OCI-M2 (cell line): ENCODE data around the gene KCNIP1.

Experiments used
- DNase-seq: peaks from one replicate; lab custom pipeline; 2025; ENCODE audit not compliant: unreplicated experiment; lab: John Stamatoyannopoulos, UW

The KCNIP1 gene

GRCh38 chr5:170701334-170701733, 197.5 kb downstream of the KCNIP1 start:
- no peak for DNase-seq

GRCh38 chr5:170704417-170705192, 200.8 kb downstream of the KCNIP1 start:
- no peak for DNase-seq

GRCh38 chr5:170709640-170710039, 205.8 kb downstream of the KCNIP1 start:
- DNase-seq: no peak

- DNase-seq: no peak
Observed at GRCh38 chr5:170711300-170711699, 207.5 kb downstream of the KCNIP1 start.

GRCh38 chr5:170715141-170715540, 211.3 kb downstream of the KCNIP1 start:
- no peak for DNase-seq

GRCh38 chr5:170716396-170716795, 212.6 kb downstream of the KCNIP1 start:
- no peak for DNase-seq

GRCh38 chr5:170719551-170719950, 215.7 kb downstream of the KCNIP1 start:
- no peak for DNase-seq

GRCh38 chr5:170720179-170720578, 216.4 kb downstream of the KCNIP1 start:
- no peak for DNase-seq

- no peak for DNase-seq
Observed at GRCh38 chr5:170720984-170721383, 217.2 kb downstream of the KCNIP1 start.

- DNase-seq: no peak
Observed at GRCh38 chr5:170721681-170722080, 217.9 kb downstream of the KCNIP1 start.

- DNase-seq: no peak
Observed at GRCh38 chr5:170722316-170722715, 218.5 kb downstream of the KCNIP1 start.

- no peak for DNase-seq
Observed at GRCh38 chr5:170731052-170731451, 227.2 kb downstream of the KCNIP1 start.

GRCh38 chr5:170732685-170733084, 228.9 kb downstream of the KCNIP1 start:
- DNase-seq: no peak

GRCh38 chr5:170736966-170737365, 233.1 kb downstream of the KCNIP1 start:
- DNase-seq: no peak

GRCh38 chr5:170737591-170737990, 233.8 kb downstream of the KCNIP1 start:
- no peak for DNase-seq

- no peak for DNase-seq
Observed at GRCh38 chr5:170738840-170739239, 235.0 kb downstream of the KCNIP1 start.

- DNase-seq: no peak
Observed at GRCh38 chr5:170739446-170739845, 235.6 kb downstream of the KCNIP1 start.

- DNase-seq: no peak
Observed at GRCh38 chr5:170740551-170741205, 236.9 kb downstream of the KCNIP1 start.

GRCh38 chr5:170741801-170742200, 238.0 kb downstream of the KCNIP1 start:
- DNase-seq: no peak

- no peak for DNase-seq
Observed at GRCh38 chr5:170743876-170744212, 240.0 kb downstream of the KCNIP1 start.

- DNase-seq: no peak
Observed at GRCh38 chr5:170745481-170746071, 241.8 kb downstream of the KCNIP1 start.
